ENCODE data around the gene PIAS1.

GRCh38 chr15:68010361-68011153, 43.6 kb upstream of the PIAS1 start:
- TF ChIP-seq, protein P1, sequence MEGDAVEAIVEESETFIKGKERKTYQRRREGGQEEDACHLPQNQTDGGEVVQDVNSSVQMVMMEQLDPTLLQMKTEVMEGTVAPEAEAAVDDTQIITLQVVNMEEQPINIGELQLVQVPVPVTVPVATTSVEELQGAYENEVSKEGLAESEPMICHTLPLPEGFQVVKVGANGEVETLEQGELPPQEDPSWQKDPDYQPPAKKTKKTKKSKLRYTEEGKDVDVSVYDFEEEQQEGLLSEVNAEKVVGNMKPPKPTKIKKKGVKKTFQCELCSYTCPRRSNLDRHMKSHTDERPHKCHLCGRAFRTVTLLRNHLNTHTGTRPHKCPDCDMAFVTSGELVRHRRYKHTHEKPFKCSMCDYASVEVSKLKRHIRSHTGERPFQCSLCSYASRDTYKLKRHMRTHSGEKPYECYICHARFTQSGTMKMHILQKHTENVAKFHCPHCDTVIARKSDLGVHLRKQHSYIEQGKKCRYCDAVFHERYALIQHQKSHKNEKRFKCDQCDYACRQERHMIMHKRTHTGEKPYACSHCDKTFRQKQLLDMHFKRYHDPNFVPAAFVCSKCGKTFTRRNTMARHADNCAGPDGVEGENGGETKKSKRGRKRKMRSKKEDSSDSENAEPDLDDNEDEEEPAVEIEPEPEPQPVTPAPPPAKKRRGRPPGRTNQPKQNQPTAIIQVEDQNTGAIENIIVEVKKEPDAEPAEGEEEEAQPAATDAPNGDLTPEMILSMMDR (IDR thresholded peaks at IDR 0.05), result no peak
- no peak for TF ChIP-seq POLR2A (IDR thresholded peaks at IDR 0.05)

Measured in tibial nerve (tissue), 3 donors.